SHP77 (cell line): ENCODE results near the gene TNFRSF14.

Experiments used
- DNase-seq, 2 experiments: peaks; one replicate each; lab custom pipeline; 2025; lab: John Stamatoyannopoulos, UW

TNFRSF14 gene

DNA sequence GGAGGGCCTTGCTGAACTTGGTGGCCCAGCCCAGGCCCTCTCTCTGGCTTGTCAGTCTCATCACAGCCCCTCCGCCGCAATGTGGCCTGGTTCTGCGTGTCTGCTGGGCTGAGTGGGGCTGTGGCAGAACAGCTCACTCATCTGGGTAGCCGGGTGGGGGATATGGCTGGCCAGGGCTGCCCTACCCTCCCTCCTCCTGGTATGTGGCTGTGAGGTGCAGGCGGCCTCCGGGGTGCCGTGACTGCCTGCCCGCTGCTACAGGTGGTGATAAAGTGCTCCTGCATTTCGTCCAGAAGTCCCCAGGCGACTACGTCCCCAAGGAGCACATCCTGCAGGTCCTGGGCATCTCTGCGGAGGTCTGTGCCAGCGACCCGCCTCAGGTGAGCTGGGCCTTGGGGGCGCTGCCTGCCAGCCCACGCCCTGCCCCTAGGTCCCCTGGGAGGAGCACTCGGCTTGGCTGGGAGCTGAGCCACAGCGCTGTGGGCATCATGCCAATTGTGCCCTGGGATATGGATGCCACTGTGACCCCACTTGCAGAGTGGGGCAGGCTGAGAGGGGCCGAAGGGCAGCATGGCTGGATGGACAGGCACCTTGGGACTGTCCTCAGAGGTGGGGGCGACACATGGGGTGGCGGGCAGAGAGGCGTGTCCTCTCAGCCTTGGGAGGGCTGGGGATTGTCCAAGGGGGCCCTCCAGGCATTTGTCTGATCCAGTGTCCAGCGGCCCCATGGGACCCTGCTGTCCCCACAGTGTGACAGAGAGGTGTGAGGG lies 32.7 kb downstream of the TNFRSF14 start:
- DNase-seq, result no peak

GRCh38 chr1:2589431-2590232 lies 33.5 kb downstream of the TNFRSF14 start:
- no peak for DNase-seq

DNA sequence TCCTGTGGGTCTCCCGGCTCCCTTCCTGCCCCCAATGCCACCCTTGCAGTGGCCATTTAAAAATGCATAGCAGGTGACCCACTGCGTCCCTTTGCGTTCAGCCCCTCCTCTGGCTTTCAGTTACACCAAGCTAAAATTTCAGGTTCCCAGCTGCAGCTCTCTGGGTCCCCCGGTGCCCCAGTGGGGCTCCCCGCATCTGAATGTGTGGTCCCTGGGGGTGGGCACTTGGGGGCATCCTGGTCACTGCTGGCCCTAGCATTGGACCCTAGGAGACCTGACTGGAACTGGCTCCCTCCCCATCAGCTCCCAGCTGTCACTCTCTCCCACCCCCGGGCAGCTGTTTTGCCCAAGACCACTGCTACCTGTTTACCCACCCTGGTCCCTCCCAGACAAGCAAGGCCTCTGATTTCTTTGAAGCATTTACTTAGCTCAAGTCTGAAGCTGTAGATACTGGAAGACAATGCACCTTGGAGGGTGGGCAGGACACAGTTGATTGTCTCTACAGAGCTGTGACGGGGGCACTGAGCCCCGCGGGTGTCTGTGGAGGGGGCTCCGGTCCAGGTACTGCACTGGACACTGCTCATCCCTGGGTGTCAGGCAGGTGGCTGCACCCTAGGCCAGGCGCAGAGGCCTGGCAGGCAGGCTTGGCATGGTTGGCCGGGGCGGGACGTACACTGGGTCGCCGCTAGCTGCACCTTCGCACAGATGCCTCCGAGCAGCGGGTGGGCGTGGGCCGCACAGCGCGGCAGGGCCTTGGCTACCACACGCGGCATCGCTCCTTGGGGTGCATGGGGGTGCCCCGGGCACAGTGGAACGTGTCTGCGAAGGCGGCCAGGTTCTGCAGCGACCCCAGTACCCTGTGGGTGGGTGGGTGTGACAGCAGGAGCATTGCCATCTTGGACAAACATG lies 34.3 kb downstream of the TNFRSF14 start:
- DNase-seq, result no peak

- DNase-seq, result no peak
These were observed 35.0 kb downstream of the TNFRSF14 start for GRCh38 chr1:2591233-2591580.

DNA sequence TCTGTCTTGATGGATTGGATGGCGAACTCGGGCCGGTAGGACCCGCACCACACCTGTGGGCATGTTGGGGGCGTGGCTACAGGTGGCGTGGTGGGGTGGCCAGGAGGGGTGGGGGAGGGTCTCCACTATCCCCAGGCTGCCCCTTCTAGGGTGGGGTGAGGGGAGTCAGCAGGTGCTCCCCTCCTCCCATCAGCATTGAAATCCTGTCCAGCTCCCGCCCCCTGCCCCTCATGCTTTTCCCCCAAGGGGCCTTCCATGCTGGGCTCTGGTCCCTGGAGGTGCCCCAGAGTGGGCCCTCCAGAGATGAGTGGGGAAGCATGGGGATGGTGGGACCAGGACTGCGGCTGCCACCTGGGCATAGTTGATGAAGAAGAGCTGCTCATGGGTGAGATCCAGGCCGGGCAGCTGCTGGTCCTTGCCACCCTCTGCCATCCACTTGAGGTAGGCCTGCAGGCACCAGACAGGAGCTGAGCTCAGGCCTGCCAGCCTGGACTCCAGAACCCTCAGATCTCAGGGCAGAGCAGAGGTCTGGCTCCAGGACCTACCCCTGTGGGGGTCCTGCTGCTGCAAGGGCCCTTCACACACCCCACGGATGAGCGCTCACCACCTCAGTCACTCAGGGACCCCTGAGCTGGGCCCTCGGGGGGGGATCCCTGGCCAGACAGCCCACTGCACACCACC lies 35.5 kb downstream of the TNFRSF14 start:
- no peak for DNase-seq

DNA sequence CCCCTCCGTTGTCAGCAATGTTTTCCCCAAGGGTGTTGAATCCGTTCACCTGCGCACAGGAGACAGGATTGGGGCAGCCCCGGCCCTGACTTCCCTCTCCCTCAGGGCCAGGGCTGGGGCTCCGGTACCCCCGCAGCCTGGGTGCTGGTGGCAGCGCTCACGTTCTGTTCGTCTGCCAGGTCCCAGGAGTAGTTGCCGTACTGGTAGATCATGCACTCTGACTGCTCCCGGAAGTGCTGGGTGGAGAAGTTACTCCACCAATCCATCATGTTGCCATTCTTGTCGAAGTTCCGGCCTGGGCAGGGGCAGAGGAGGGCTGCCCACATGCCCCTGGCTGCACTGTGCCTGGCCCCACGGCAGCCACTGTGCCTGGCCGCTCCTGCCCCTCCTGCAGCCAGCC lies 36.5 kb downstream of the TNFRSF14 start:
- DNase-seq, result peak in 1 of 2 experiments; percentile 10

DNA sequence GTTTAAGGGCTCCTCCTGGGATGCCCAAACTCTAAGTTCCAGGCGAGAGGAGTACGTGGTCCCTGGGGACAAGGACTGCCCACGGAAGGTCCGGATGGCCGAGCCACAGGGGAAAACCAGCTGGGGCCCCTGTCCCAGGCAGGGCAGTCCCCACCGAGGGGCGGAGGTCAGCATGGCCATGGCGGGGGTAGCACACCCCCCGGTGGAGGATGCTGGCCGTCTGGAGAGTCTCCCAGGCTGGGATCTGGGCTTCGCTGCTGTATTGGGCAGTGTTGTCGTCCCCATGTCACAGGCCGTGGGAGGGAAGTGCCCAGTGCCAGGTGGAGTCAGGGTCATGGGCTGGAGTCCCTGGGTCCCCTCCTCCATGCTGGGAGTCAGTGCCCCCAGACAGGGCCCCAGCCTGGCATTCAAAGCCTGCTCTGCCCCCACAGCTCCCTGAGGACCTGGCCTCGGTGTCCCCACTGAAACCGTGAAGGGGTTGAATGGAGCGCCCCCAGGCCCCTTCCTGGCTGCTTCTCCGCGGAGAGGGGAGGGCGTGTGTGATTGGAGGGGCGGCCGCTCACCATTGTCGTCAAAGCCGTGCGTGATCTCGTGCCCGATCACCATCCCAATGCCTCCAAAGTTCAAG lies 37.2 kb downstream of the TNFRSF14 start:
- DNase-seq, result no peak

- peak in 1 of 2 experiments; percentile 36 for DNase-seq
These were observed 38.0 kb downstream of the TNFRSF14 start for GRCh38 chr1:2594001-2594640.

DNA sequence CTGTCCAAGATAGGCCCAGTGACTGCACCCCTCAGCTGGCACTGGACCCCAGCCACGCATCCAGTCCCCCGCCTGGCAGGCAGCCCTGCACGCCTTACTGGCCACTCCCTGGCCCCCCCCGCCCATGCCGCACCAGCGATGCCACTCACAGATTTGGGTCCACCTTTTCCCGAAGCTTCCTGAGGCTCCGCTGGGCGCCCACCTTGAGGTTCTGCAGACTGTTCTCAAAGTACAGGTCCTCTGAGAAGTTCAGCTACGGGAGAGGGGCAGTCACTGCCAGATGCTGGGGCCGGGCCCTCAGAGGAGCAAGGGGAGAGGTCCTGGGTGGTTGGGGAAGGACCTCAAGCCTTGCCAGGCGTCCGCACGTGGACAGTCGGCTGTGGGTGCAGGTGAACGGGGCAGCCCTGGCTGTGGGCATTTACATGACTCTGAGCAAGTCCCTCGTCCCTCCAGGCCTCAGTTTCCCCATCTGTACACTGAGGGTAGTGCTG lies 38.5 kb downstream of the TNFRSF14 start:
- DNase-seq, result no peak

- DNase-seq, result no peak
These were observed 39.2 kb downstream of the TNFRSF14 start for GRCh38 chr1:2595261-2595811.

- DNase-seq, result no peak
These were observed 39.8 kb downstream of the TNFRSF14 start for GRCh38 chr1:2595812-2596529.

- peak in 1 of 2 experiments; percentile 13 for DNase-seq
These were observed 40.6 kb downstream of the TNFRSF14 start for GRCh38 chr1:2596530-2597333.

- DNase-seq, result no peak
These were observed 41.5 kb downstream of the TNFRSF14 start for GRCh38 chr1:2597441-2598328.

GRCh38 chr1:2598329-2598931 lies 42.3 kb downstream of the TNFRSF14 start:
- DNase-seq, result no peak

- no peak for DNase-seq
These were observed 45.6 kb downstream of the TNFRSF14 start for GRCh38 chr1:2601721-2602303.

GRCh38 chr1:2602311-2602835 lies 46.2 kb downstream of the TNFRSF14 start:
- DNase-seq, result no peak
